Small intestine (tissue), 7 donors: ENCODE data around the gene NUP98. TPM values are rescaled to one million over a fixed set of nuclear protein-coding genes. Genes with fewer than 3 reads are reported as not detected.

Experiments
- DNase-seq, 2 donors: peaks; one replicate each; pipeline versions ENCODE4 v3.0.0 to v3.0.0-alpha.2; 2013
- FAIRE-seq: peaks from 2 replicates; lab custom pipeline; 2012; peaks lifted over from hg19 to GRCh38; lab: Jason Lieb, UNC
- H3K27ac ChIP-seq, 3 donors: one replicate each; pipeline ENCODE4 v1.5.1; 2013; ENCODE audit warnings: low read length in 2 of 3, mild to moderate bottlenecking in 2 of 3, control low read depth in 1 of 3, inconsistent platforms in 1 of 3, low read depth in 1 of 3, moderate library complexity in 1 of 3
- H3K27me3 ChIP-seq, 3 donors: one replicate each; pipeline ENCODE4 v1.6.1; 2013; ENCODE audit warnings: low read length in 3 of 3, inconsistent platforms in 1 of 3; ENCODE audit not compliant: control insufficient read depth in 3 of 3, insufficient read depth in 3 of 3
- H3K36me3 ChIP-seq, 3 donors: one replicate each; pipeline ENCODE4 v1.6.1; 2013; ENCODE audit warnings: low read length in 3 of 3, inconsistent platforms in 1 of 3, low read depth in 1 of 3, mild to moderate bottlenecking in 1 of 3, moderate library complexity in 1 of 3; ENCODE audit not compliant: control insufficient read depth in 3 of 3, insufficient read depth in 2 of 3
- H3K4me1 ChIP-seq, 3 donors: one replicate each; pipeline ENCODE4 v1.6.1; 2013; ENCODE audit warnings: low read length in 2 of 3, inconsistent platforms in 1 of 3, low read depth in 1 of 3, mild to moderate bottlenecking in 1 of 3, moderate library complexity in 1 of 3; ENCODE audit not compliant: control insufficient read depth in 3 of 3, insufficient read depth in 2 of 3
- H3K4me3 ChIP-seq, 3 donors: one replicate each; pipeline ENCODE4 v1.5.1; 2013; ENCODE audit warnings: low read length in 3 of 3, control low read depth in 1 of 3, inconsistent platforms in 1 of 3, low read depth in 1 of 3, mild to moderate bottlenecking in 1 of 3, moderate library complexity in 1 of 3
- H3K9me3 ChIP-seq, 2 donors: one replicate each; pipeline ENCODE4 v1.6.1; 2013; ENCODE audit warnings: low read depth in 1 of 2, low read length in 1 of 2; ENCODE audit not compliant: control insufficient read depth in 2 of 2, insufficient read depth in 1 of 2
- WGBS, 3 donors: extraction: QIAGEN DNeasy Blood & Tissue Kit; methylation state at CpG; one replicate each; pipeline ENCODE4 v1.1.7; 2013; 5-methylcytosine and 5-hydroxymethylcytosine counted together
- polyA plus RNA-seq, 4 donors: library from polyadenylated mRNA; stranded (reverse) in 3 of 4; unstranded in 1 of 4; fragments of 200-250 nt in 3 of 4; fragments of 120-200 nt in 1 of 4; gene quantifications; one replicate each; pipeline versions ENCODE4 v1.2.1 to v1.2.3, GENCODE V29; 2013
- donor health status: healthy with polysubstance abuse.
- donor health status: control.
- donor health status: control.
- donor health status: Bipolar disorder and iron deficiency.
- donor health status: healthy.

Gene NUP98
- polyA plus RNA-seq, 4 donors, result 14.1 to 53.1 (median 24.4) TPM

DNA sequence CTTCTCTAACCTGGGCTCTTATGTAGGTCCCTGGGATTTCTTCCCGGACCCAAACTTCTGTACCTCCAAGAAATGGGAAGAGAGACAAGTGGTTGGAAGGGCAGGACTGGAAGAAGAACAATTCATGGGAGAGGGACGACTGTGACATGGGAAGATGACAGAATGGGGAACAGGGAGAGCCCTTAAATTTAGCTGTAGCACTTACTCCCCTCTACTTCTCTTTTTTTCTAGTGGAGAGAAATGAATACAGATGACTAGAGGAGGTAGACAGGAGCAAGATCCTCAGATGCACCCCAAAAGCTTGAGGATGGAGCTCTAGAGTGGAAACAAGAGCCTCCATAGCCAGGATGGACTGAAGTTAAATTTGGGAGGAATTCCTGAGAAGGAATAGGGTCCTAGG is 41.1 kb upstream of the NUP98 start:
- Histone ChIP-seq H3K27me3 (no peaks in the 10 kb centered on the region), H3K4me3 (peak overlapping the region in 1 of 3 donors; percentile 82), H3K4me1 (peaks cover 25 to 38% (median 36%) of the 10 kb centered on the region in 3 donors), H3K27ac (peak overlapping the region in 2 of 3 donors; percentile 6 to 91), H3K9me3 (peaks cover 0 to 10% of the 10 kb centered on the region in 2 donors), H3K36me3 (peaks cover 0 to 12% (median 0%) of the 10 kb centered on the region in 3 donors)
- DNase-seq (no peak), FAIRE-seq (no peak)
- WGBS, 3 donors, result 66 to 85% (median 75%) methylated on average over 2 of the region's 2 CpGs

DNA sequence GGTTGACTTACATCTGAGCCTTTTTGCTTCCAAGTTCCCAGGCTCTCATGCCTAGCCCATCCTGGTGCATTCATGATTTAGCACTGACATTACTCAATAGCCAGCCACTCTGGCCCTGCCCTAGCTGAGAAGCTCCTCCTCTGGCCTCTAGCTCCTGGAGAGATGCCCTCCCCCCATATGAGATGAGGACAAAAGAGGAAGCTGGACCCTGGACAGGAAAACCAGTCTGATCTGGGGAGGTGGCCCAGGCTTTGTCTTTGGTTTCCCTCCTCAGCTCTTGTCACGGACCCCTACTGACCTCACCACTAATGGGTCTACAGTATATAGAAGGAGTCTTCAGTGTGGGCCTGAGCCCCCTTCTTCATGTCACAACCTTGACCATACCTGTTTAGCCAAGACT is 40.4 kb upstream of the NUP98 start:
- DNase-seq (peak in 1 of 2 donors; percentile 33), FAIRE-seq (no peak)
- peak overlapping the region in 2 of 3 donors; percentile 47 to 91 for H3K27ac ChIP-seq
- peaks cover 30 to 40% (median 39%) of the 10 kb centered on the region in 3 donors for H3K4me1 ChIP-seq
- H3K36me3 ChIP-seq, result peaks cover 0 to 17% (median 0%) of the 10 kb centered on the region in 3 donors
- peaks cover 0 to 10% of the 10 kb centered on the region in 2 donors for H3K9me3 ChIP-seq
- WGBS, 3 donors, result 67 to 83% (median 76%) methylated on average over 1 of the region's 1 CpG
- no peak overlapping the region for H3K4me3 ChIP-seq
- H3K27me3 ChIP-seq, result no peaks in the 10 kb centered on the region

DNA sequence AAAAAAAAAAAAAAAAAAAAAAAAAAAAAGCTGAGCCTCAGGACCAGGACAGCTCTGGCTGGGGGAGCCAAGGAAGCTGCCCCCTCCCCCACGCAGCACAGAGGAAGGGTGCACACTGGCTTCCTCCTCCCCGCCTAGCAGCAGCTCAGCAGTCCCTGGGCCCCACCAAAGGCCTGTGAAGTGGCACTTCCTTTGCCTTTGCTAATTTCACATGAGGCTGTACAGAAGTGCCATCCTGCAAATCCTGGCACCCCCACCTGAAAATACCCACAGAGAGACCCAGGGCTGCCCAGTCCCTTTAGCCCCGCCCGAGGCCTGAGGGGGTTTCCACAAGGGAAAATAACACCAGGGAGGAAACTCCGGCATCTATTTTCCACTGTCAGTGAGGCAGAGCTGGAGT is 39.5 kb upstream of the NUP98 start:
- Histone ChIP-seq H3K36me3 (peaks cover 0 to 19% (median 0%) of the 10 kb centered on the region in 3 donors), H3K27ac (peak overlapping the region in 2 of 3 donors; percentile 23 to 47), H3K4me1 (peaks cover 37 to 49% (median 46%) of the 10 kb centered on the region in 3 donors), H3K4me3 (no peak overlapping the region), H3K9me3 (peaks cover 0 to 4% of the 10 kb centered on the region in 2 donors), H3K27me3 (no peaks in the 10 kb centered on the region)
- DNase-seq (peak in 1 of 2 donors; percentile 29), FAIRE-seq (no peak)
- WGBS, 3 donors, result 65 to 71% (median 65%) methylated on average over 5 of the region's 5 CpGs

DNA sequence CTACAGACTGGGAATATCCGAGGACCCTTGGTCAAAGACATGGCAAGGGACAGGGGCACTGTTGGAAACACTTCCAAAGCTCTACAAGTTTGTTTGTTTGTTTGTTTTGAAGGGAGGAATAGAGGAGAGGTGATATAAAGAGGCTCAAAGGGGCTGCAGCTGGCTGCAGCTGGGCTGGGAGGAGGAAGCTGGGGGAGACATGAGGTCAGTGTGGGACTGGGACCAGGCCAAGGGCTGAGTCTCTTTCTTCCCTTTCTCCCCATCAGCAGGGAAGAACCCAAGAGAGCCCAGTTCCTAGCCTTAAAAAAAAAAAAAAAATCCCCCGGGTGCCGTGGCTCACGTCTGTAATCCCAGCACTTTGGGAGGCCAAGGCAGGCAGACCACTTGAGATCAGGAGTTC is 38.4 kb upstream of the NUP98 start:
- Histone ChIP-seq H3K4me3 (no peak overlapping the region), H3K27ac (peak overlapping the region; percentile 53 to 90 (median 88)), H3K36me3 (peaks cover 0 to 30% (median 4%) of the 10 kb centered on the region in 3 donors), H3K27me3 (no peaks in the 10 kb centered on the region), H3K9me3 (no peaks in the 10 kb centered on the region), H3K4me1 (peaks cover 37 to 50% (median 43%) of the 10 kb centered on the region in 3 donors)
- FAIRE-seq, result no peak
- no peak for DNase-seq
- 66 to 88% (median 79%) methylated on average over 4 of the region's 4 CpGs for WGBS, 3 donors

DNA sequence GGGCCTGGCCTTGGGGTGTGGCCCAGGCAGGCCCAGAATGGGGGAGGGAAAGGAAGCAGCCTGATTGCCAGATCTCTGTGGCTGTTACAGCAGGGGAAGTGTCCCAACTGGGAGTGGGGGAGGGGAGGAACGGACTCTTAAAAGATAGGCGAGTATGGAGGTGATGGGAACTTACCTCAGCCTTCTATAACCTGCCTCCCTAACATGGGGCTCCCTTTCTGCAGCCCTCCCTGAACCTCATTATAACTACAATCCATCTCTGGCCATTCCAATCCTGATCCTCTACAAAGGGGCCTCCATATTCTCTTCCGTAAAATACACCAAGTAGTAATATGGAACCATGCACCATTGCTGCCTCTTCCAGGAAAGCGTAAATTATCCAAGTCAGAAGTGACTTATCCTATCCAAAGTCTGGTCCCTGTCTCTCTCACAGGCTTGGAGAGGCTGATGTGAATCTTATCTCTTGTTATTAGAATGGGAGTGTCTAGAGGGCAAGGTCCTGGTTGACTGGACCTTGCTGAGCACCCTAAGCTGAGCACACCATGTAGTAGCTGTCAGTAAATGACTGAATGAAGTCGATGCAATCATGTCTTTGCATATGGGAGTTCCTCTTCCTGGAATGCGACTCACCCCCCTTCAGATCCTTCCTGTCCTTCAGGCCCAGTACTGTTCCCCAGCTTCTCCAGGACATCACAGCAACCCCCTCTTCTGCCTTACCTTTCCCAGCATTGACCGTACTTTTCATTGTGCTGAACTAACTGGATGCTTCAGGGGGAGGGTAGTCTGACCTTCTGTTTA is 37.5 kb upstream of the NUP98 start:
- WGBS, 3 donors, result 53 to 62% (median 62%) methylated on average over 7 of the region's 7 CpGs
- H3K4me3 ChIP-seq, result no peak overlapping the region

DNA sequence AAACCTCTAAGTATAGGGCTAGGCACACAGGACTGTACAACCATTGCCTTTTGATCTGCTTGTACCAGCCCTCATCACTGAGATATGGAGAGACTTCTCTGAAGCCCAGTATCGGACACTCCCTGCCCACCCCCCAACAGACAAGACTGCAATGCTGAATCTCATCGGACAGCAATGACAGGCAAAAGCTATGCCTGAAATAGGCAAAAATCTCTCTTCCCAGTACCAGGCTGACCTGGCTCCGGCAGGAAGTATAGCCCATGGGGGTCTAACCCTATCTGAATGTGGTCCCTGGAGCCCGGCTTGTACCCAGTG is 37.0 kb upstream of the NUP98 start:
- Histone ChIP-seq H3K4me3 (no peak overlapping the region), H3K4me1 (peaks cover 37 to 50% (median 43%) of the 10 kb centered on the region in 3 donors), H3K9me3 (no peaks in the 10 kb centered on the region), H3K27ac (peak overlapping the region; percentile 75 to 90 (median 88)), H3K36me3 (peaks cover 3 to 42% (median 4%) of the 10 kb centered on the region in 3 donors), H3K27me3 (no peaks in the 10 kb centered on the region)
- no peak for FAIRE-seq
- WGBS, 3 donors, result 64 to 79% (median 76%) methylated on average over 4 of the region's 4 CpGs
- DNase-seq, result no peak

More for the DNA sequence above, 37.5 kb upstream of the NUP98 start:
- Histone ChIP-seq H3K27me3 (no peaks in the 10 kb centered on the region), H3K36me3 (peaks cover 3 to 37% (median 4%) of the 10 kb centered on the region in 3 donors), H3K4me1 (peaks cover 37 to 50% (median 43%) of the 10 kb centered on the region in 3 donors), H3K9me3 (no peaks in the 10 kb centered on the region), H3K27ac (peak overlapping the region; percentile 75 to 90 (median 88))
- FAIRE-seq (no peak), DNase-seq (peak; percentile 64 to 92)

DNA sequence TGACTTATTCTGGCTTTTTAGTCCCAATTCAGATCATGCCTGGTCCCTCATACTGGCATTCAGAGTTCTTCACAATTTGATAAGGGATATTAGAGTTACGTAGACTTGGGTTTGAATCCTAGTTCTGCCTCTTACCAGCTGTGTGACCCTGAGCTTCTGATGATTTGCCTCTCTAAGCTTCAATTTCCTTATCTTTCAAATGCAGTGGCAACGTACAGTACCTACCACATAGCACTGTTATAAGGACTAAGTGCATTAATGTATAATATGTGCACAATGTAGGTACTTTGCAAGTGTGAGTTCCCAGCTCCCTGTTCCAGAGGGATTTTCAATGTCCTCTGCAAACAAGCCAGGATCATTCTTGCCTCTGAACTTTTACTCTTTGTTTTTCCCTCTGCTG is 36.1 kb upstream of the NUP98 start:
- Histone ChIP-seq H3K4me3 (no peak overlapping the region), H3K4me1 (peaks cover 35 to 44% (median 41%) of the 10 kb centered on the region in 3 donors), H3K36me3 (peaks cover 3 to 44% (median 4%) of the 10 kb centered on the region in 3 donors), H3K27me3 (no peaks in the 10 kb centered on the region), H3K27ac (no peak overlapping the region), H3K9me3 (no peaks in the 10 kb centered on the region)
- 77 to 83% (median 82%) methylated on average over 2 of the region's 2 CpGs for WGBS, 3 donors
- DNase-seq (no peak), FAIRE-seq (no peak)

DNA sequence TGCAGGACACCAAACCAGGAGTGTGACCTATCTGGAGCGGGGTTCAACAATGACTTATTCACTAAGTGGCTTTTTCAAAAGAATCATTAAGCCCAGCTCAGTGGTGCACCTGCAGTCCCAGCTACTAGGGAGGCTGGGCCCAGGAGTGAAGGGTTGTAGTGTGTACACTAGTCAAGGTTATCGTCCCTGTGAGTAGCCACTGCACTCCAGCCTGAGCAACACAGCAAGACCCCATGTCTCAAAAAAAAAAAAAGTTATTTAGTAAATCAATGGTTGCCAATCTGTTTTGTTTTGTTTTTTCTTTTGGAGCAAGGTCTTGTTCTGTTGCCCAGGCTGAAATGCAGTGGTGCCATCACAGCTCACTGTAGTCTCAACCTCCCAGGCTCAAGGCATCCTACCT is 35.5 kb upstream of the NUP98 start:
- H3K27ac ChIP-seq, result peak overlapping the region in 2 of 3 donors; percentile 62 to 76
- no peak for FAIRE-seq
- peaks cover 29 to 39% (median 39%) of the 10 kb centered on the region in 3 donors for H3K4me1 ChIP-seq
- H3K36me3 ChIP-seq, result peaks cover 3 to 47% (median 6%) of the 10 kb centered on the region in 3 donors
- 90 to 96% (median 91%) methylated on average over 2 of the region's 2 CpGs for WGBS, 3 donors
- no peak for DNase-seq
- H3K4me3 ChIP-seq, result no peak overlapping the region
- no peaks in the 10 kb centered on the region for H3K27me3 ChIP-seq
- no peaks in the 10 kb centered on the region for H3K9me3 ChIP-seq
